SH-SY5Y (cell line): ENCODE data around the gene ETNK1.

Experiments used
- GATA2 ChIP-seq: IDR thresholded peaks from 2 replicates; pipeline ENCODE4 v1.6.1; 2011; ENCODE audit warnings: mild to moderate bottlenecking, low read depth, low read length
- GATA3 ChIP-seq: IDR thresholded peaks from 2 replicates; pipeline ENCODE4 v1.6.1; 2011; ENCODE audit warnings: low read depth, mild to moderate bottlenecking, low read length, moderate library complexity

DNA sequence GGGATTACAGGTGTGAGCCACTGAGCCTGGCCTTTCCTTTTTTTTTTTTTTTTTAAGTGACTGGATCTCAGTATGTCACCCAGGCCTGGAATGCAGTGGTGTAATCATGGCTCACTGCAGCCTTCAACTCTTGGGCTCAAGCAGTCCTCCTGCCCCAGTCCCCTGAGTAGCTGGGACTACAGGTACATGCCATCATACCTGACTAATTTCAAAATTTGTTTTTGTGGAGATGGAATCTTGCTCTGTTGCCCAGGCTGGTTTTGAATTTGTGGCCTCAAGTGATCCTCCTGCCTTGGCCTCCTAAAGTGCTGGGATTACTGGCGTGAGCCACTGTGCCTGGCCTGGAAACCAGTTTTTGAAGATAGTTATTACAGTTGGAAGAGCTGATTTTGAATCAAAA is 37.4 kb downstream of the ETNK1 start:
- TF ChIP-seq GATA2: no peak
- TF ChIP-seq GATA3: no peak
